MCF 10A (cell line): ENCODE results near the gene GHRHR. TPM values are rescaled to one million over a fixed set of nuclear protein-coding genes. Genes with fewer than 3 reads are reported as not detected.

ENCODE experiments used
- BruUV-seq: library from RNA; stranded (reverse); fragments of 400-500 nt; replicated peaks from 2 replicates; lab custom pipeline; 2021; lab: Mats Ljungman, UMichigan
- CTCF ChIA-PET: fragments of 300-600 bp; sonication (Branson Sonifier 250); formaldehyde crosslinking; extraction: SDS; loops from one replicate; lab custom pipeline; 2021; ENCODE audit warnings: antibody characterized with exemption, inconsistent platforms; lab: Yijun Ruan, JAX
- POLR2A ChIA-PET: fragments of 300-600, 350-650 bp; sonication (Branson Sonifier 250); formaldehyde crosslinking; extraction: SDS; loops from one replicate; lab custom pipeline; 2020; ENCODE audit warnings: antibody characterized with exemption, inconsistent platforms; lab: Yijun Ruan, JAX
- DNase-seq: peaks from one replicate; pipeline ENCODE4 v3.0.0-alpha.2; 2018; ENCODE audit not compliant: unreplicated experiment
- H3K27ac Mint-ChIP-seq: one replicate; pipeline ENCODE4 v1.8.0; 2022; ENCODE audit warnings: mild to moderate bottlenecking, low read depth, mixed read lengths; ENCODE audit not compliant: unreplicated experiment
- H3K27me3 Mint-ChIP-seq: one replicate; pipeline ENCODE4 v1.8.0; 2022; ENCODE audit warnings: mixed read lengths; ENCODE audit not compliant: insufficient read depth, unreplicated experiment
- H3K36me3 Mint-ChIP-seq: one replicate; pipeline ENCODE4 v1.8.0; 2022; ENCODE audit warnings: mild to moderate bottlenecking, moderate library complexity, mixed read lengths; ENCODE audit not compliant: insufficient read depth, unreplicated experiment
- H3K4me1 Mint-ChIP-seq: one replicate; pipeline ENCODE4 v1.8.0; 2022; ENCODE audit warnings: mixed read lengths; ENCODE audit not compliant: insufficient read depth, unreplicated experiment
- H3K4me3 Mint-ChIP-seq: one replicate; pipeline ENCODE4 v1.8.0; 2022; ENCODE audit warnings: mild to moderate bottlenecking, moderate library complexity, mixed read lengths; ENCODE audit not compliant: unreplicated experiment
- H3K9me3 Mint-ChIP-seq: one replicate; pipeline ENCODE4 v1.8.0; 2022; ENCODE audit warnings: mixed read lengths; ENCODE audit not compliant: unreplicated experiment
- intact Hi-C: fragments of 100-400 bp; cut with micrococcal nuclease; formaldehyde crosslinking; loops from 2 replicates; pipeline ENCODE4 v1.14.1; 2022
- total RNA-seq: library from RNA; stranded (reverse); gene quantifications from 2 replicates; pipeline ENCODE4 v1.2.3, GENCODE V29; 2022
- TF ChIP-seq, protein P1 (sequence below): fragments of 200-600 bp; IDR thresholded peaks from one replicate; pipeline ENCODE4 v1.8.0; 2022; ENCODE audit warnings: antibody characterized with exemption, mild to moderate bottlenecking; ENCODE audit not compliant: unreplicated experiment

The GHRHR gene
- total RNA-seq, 1 experiment from 2014 or later, result not detected

- no peak for DNase-seq
- Mint-ChIP-seq H3K36me3 (no peaks in the 10 kb centered on the region), H3K4me1 (peaks cover 19% of the 10 kb centered on the region), H3K9me3 (no peaks in the 10 kb centered on the region), H3K27me3 (peaks cover 41% of the 10 kb centered on the region), H3K4me3 (no peak overlapping the region), H3K27ac (no peak overlapping the region)
- intact Hi-C loops, result loop anchor here (2.0 to 10.0 kb wide), 2 partner anchors 129 to 749 kb away; no protein-coding TSS in a partner anchor
- TF ChIP-seq, protein P1, sequence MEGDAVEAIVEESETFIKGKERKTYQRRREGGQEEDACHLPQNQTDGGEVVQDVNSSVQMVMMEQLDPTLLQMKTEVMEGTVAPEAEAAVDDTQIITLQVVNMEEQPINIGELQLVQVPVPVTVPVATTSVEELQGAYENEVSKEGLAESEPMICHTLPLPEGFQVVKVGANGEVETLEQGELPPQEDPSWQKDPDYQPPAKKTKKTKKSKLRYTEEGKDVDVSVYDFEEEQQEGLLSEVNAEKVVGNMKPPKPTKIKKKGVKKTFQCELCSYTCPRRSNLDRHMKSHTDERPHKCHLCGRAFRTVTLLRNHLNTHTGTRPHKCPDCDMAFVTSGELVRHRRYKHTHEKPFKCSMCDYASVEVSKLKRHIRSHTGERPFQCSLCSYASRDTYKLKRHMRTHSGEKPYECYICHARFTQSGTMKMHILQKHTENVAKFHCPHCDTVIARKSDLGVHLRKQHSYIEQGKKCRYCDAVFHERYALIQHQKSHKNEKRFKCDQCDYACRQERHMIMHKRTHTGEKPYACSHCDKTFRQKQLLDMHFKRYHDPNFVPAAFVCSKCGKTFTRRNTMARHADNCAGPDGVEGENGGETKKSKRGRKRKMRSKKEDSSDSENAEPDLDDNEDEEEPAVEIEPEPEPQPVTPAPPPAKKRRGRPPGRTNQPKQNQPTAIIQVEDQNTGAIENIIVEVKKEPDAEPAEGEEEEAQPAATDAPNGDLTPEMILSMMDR, result no peak
- no TSS peak for BruUV-seq
- ChIA-PET POLR2A (interaction anchor here (1.4 kb wide), 1 partner anchor 137 kb away, joined by 3 read pairs; no protein-coding TSS in a partner anchor), CTCF (interaction anchor here (0.6 to 17.0 kb wide), 23 partner anchors 9 to 1736 kb away, joined by 3 to 743 read pairs (median 4); no protein-coding TSS in a partner anchor)
Observed at GRCh38 chr7:30985756-30986155, 22.0 kb downstream of the GHRHR start.

DNA sequence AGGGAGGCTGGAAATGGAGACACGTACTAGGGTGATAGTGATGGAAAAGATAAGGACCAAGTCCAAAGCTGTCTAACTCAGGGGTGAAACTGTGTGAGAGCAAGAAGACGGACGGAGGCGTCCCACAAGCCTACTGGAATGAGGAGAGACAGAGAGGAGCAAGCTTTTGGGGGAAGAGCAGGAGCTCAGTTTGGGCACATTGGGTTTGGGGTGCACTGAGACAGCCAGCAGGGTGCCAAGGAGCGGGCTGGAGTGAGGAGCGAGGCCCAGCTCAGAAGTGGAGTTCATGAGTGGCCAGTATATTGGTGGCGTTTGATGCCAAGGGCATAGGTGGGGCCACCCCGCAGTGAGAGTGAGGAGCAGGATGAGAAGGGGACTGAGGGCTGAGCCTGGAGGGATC lies 22.6 kb downstream of the GHRHR start:
- Mint-ChIP-seq H3K4me3 (no peak overlapping the region), H3K9me3 (no peaks in the 10 kb centered on the region), H3K36me3 (no peaks in the 10 kb centered on the region), H3K27ac (no peak overlapping the region), H3K27me3 (peaks cover 36% of the 10 kb centered on the region), H3K4me1 (peaks cover 19% of the 10 kb centered on the region)
- TF ChIP-seq, protein P1, result no peak
- no peak for DNase-seq
- POLR2A ChIA-PET, result interaction anchor here (1.4 kb wide), 1 partner anchor 136 kb away, joined by 3 read pairs; no protein-coding TSS in a partner anchor
- no TSS peak for BruUV-seq
- CTCF ChIA-PET, result interaction anchor here (0.6 to 17.0 kb wide), 9 partner anchors 9 to 1736 kb away, joined by 3 to 743 read pairs (median 4); no protein-coding TSS in a partner anchor
- intact Hi-C loops, result loop anchor here (10.0 kb wide), 1 partner anchor 748 kb away; no protein-coding TSS in a partner anchor

GRCh38 chr7:30986738-30987137 lies 23.0 kb downstream of the GHRHR start:
- Mint-ChIP-seq H3K9me3 (no peaks in the 10 kb centered on the region), H3K4me1 (peaks cover 19% of the 10 kb centered on the region), H3K27ac (no peak overlapping the region), H3K4me3 (no peak overlapping the region), H3K27me3 (peaks cover 35% of the 10 kb centered on the region), H3K36me3 (no peaks in the 10 kb centered on the region)
- TF ChIP-seq, protein P1, result no peak
- CTCF ChIA-PET, result interaction anchor here (1.4 to 17.0 kb wide), 4 partner anchors 8 to 140 kb away, joined by 6 to 743 read pairs (median 58); no protein-coding TSS in a partner anchor
- POLR2A ChIA-PET, result no interaction called here
- no peak for DNase-seq
- intact Hi-C loops, result loop anchor here (10.0 kb wide), 1 partner anchor 748 kb away; no protein-coding TSS in a partner anchor
- no TSS peak for BruUV-seq

DNA sequence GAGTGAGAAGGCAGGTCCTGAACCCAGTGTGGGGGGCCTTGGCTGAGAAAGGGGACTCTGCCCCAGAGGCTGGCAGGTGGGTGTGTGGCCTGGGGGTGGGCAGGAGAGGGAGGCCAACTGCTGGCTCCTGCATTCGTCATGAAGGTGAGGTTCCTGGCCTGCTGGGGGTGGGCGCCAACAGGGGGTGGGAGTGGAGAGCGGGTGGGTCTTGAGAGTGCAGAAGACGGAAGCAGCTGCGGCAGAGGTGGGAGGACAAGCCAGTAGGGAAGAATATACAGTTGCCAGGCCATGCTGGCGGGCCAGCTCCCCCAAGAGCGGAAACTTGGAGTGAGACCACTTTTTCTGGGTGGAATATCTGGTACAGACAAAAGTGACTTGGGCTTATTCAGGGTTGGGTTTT lies 23.4 kb downstream of the GHRHR start:
- ChIA-PET POLR2A (no interaction called here), CTCF (interaction anchor here (17.0 kb wide), 1 partner anchor 140 kb away, joined by 743 read pairs; no protein-coding TSS in a partner anchor)
- Mint-ChIP-seq H3K27ac (no peak overlapping the region), H3K9me3 (no peaks in the 10 kb centered on the region), H3K4me1 (peaks cover 19% of the 10 kb centered on the region), H3K4me3 (no peak overlapping the region), H3K27me3 (peaks cover 35% of the 10 kb centered on the region), H3K36me3 (no peaks in the 10 kb centered on the region)
- DNase-seq, result no peak
- intact Hi-C loops, result loop anchor here (10.0 kb wide), 1 partner anchor 748 kb away; no protein-coding TSS in a partner anchor
- TF ChIP-seq, protein P1, result no peak
- no TSS peak for BruUV-seq
